H1 (cell line): ENCODE results near the gene INVS. TPM values are rescaled to one million over a fixed set of nuclear protein-coding genes. Genes with fewer than 3 reads are reported as not detected.

Source experiments
- CTCF ChIA-PET: fragments of 300-600 bp; sonication (Branson Sonifier 250); formaldehyde crosslinking; loops from one replicate; lab custom pipeline; 2021; ENCODE audit not compliant: partially characterized antibody; lab: Charles Lee
- POLR2A ChIA-PET: fragments of 300-600 bp; sonication (Branson Sonifier 250); formaldehyde crosslinking; loops from one replicate; lab custom pipeline; 2021; ENCODE audit warnings: inconsistent platforms; ENCODE audit not compliant: partially characterized antibody; lab: Charles Lee
- DNase-seq, 2 experiments: peaks; one replicate each; pipeline versions ENCODE4 v3.0.0 to v3.0.0-alpha.2; 2010 to 2022; ENCODE audit warnings: low spot score in 2 of 2, low read depth in 1 of 2, mixed read lengths in 1 of 2
- FAIRE-seq: peaks from 2 replicates; lab custom pipeline; 2011; peaks lifted over from hg19 to GRCh38; lab: Jason Lieb, UNC
- H2AFZ ChIP-seq: 2 replicates; pipeline ENCODE4 v1.8.1; 2012; ENCODE audit warnings: low read length, inconsistent platforms
- H2AK5ac ChIP-seq: 2 replicates; pipeline ENCODE4 v1.6.1; 2013; ENCODE audit warnings: low read depth, low read length
- H2BK120ac ChIP-seq: replicated peaks from 2 replicates; pipeline ENCODE3; 2013; ENCODE audit warnings: low read depth, low read length, inconsistent platforms
- H2BK12ac ChIP-seq: 2 replicates; pipeline ENCODE4 v1.6.1; 2013; ENCODE audit warnings: low read depth, low read length
- H2BK15ac ChIP-seq: 2 replicates; pipeline ENCODE4 v1.6.1; 2013; ENCODE audit warnings: low read length
- H2BK20ac ChIP-seq: 2 replicates; pipeline ENCODE4 v1.6.1; 2013; ENCODE audit warnings: low read length
- H2BK5ac ChIP-seq: 2 replicates; pipeline ENCODE4 v1.6.1; 2013; ENCODE audit warnings: low read depth, low read length
- H3K14ac ChIP-seq: 2 replicates; pipeline ENCODE4 v1.6.1; 2013; ENCODE audit warnings: inconsistent platforms; ENCODE audit not compliant: insufficient read length
- H3K18ac ChIP-seq: 2 replicates; pipeline ENCODE4 v1.6.1; 2013; ENCODE audit warnings: low read length; ENCODE audit errors: extremely low read depth
- H3K23ac ChIP-seq: 2 replicates; pipeline ENCODE4 v1.6.1; 2013; ENCODE audit warnings: inconsistent platforms; ENCODE audit not compliant: insufficient read length
- H3K23me2 ChIP-seq: 2 replicates; pipeline ENCODE4 v1.6.1; 2013; ENCODE audit warnings: low read depth, low read length
- H3K27ac ChIP-seq: 2 replicates; pipeline ENCODE4 v1.6.1; 2011; ENCODE audit warnings: low read depth, low read length, inconsistent platforms
- H3K27me3 ChIP-seq, 4 experiments: replicated peaks in 1 of 4; 1 replicate in 1 of 4; 2 replicates in 3 of 4; pipeline versions ENCODE4 v1.6.1 to v1.8.1; 2011 to 2013; ENCODE audit warnings: low read length in 3 of 4, mild to moderate bottlenecking in 3 of 4, inconsistent platforms in 2 of 4, mixed read lengths in 2 of 4, moderate library complexity in 1 of 4; ENCODE audit not compliant: control insufficient read depth in 3 of 4, insufficient read depth in 3 of 4; ENCODE audit errors: extremely low read depth in 1 of 4
- H3K36me3 ChIP-seq, 4 experiments: 2 replicates each; pipeline versions ENCODE4 v1.6.1 to v1.8.1; 2011 to 2013; ENCODE audit warnings: mild to moderate bottlenecking in 4 of 4, low read length in 3 of 4, moderate library complexity in 2 of 4, control low read depth in 1 of 4, inconsistent platforms in 1 of 4; ENCODE audit not compliant: insufficient read depth in 4 of 4, control insufficient read depth in 2 of 4
- H3K4ac ChIP-seq: replicated peaks from 2 replicates; pipeline ENCODE3; 2013; ENCODE audit warnings: low read length, low read depth, mixed read lengths, inconsistent platforms; ENCODE audit not compliant: insufficient read length
- H3K4me1 ChIP-seq, 4 experiments: replicated peaks in 1 of 4; 1 replicate in 1 of 4; 2 replicates in 3 of 4; pipeline versions ENCODE4 v1.6.1 to v1.8.1; 2011 to 2013; ENCODE audit warnings: low read length in 3 of 4, inconsistent platforms in 2 of 4, mixed read lengths in 1 of 4; ENCODE audit not compliant: insufficient read depth in 4 of 4, control insufficient read depth in 3 of 4
- H3K4me2 ChIP-seq, 2 experiments: 2 replicates each; pipeline versions ENCODE4 v1.6.1 to v1.8.1; 2011 to 2013; ENCODE audit warnings: low read depth in 2 of 2, low read length in 2 of 2, control low read depth in 1 of 2, inconsistent platforms in 1 of 2, mild to moderate bottlenecking in 1 of 2; ENCODE audit not compliant: insufficient read depth in 1 of 2
- H3K4me3 ChIP-seq, 4 experiments: fragments of 200-600, 300-600 bp in 1 of 4; sonication (generic), shearing (Covaris generic), sonication (Bioruptor Twin) in 1 of 4; 2 replicates each; pipeline versions ENCODE4 v1.5.1 to v1.8.1; 2011 to 2016; ENCODE audit warnings: low read length in 4 of 4, low read depth in 3 of 4, control low read depth in 2 of 4, inconsistent platforms in 2 of 4, mild to moderate bottlenecking in 2 of 4, mixed read lengths in 1 of 4, moderate library complexity in 1 of 4; ENCODE audit not compliant: insufficient read depth in 2 of 4; ENCODE audit errors: extremely low read depth in 1 of 4
- H3K56ac ChIP-seq: replicated peaks from 2 replicates; pipeline ENCODE3; 2013; ENCODE audit warnings: low read depth, mild to moderate bottlenecking, mixed read lengths, low read length, inconsistent platforms; ENCODE audit not compliant: insufficient read length
- H3K79me1 ChIP-seq: 2 replicates; pipeline ENCODE4 v1.6.1; 2013; ENCODE audit warnings: low read depth, low read length, control low read depth
- H3K79me2 ChIP-seq, 2 experiments: 2 replicates each; pipeline versions ENCODE4 v1.6.1 to v1.8.1; 2012 to 2013; ENCODE audit warnings: low read length in 2 of 2, mild to moderate bottlenecking in 2 of 2, inconsistent platforms in 1 of 2; ENCODE audit not compliant: insufficient read depth in 2 of 2, control insufficient read depth in 1 of 2
- H3K9ac ChIP-seq, 4 experiments: replicated peaks in 1 of 4; 1 replicate in 1 of 4; 2 replicates in 3 of 4; pipeline versions ENCODE4 v1.6.1 to v1.8.1; 2011 to 2013; ENCODE audit warnings: low read depth in 3 of 4, low read length in 3 of 4, control low read depth in 2 of 4, mild to moderate bottlenecking in 2 of 4, moderate library complexity in 2 of 4, inconsistent platforms in 1 of 4; ENCODE audit errors: extremely low read depth in 1 of 4
- H3K9me3 ChIP-seq, 2 experiments: 2 replicates each; pipeline versions ENCODE4 v1.6.1 to v1.8.1; 2012 to 2013; ENCODE audit warnings: mild to moderate bottlenecking in 2 of 2, moderate library complexity in 2 of 2, control low read depth in 1 of 2, inconsistent platforms in 1 of 2, low read depth in 1 of 2, low read length in 1 of 2, mixed read lengths in 1 of 2; ENCODE audit not compliant: insufficient read depth in 2 of 2
- H4K20me1 ChIP-seq, 2 experiments: replicated peaks in 1 of 2; 2 replicates each; pipeline versions ENCODE3 to v1.8.1; 2011 to 2013; ENCODE audit warnings: inconsistent platforms in 2 of 2, low read length in 2 of 2, mild to moderate bottlenecking in 1 of 2; ENCODE audit not compliant: insufficient read depth in 2 of 2, control insufficient read depth in 1 of 2
- H4K5ac ChIP-seq: 2 replicates; pipeline ENCODE4 v1.6.1; 2013; ENCODE audit warnings: low read length, low read depth, mixed read lengths, inconsistent platforms; ENCODE audit not compliant: insufficient read length
- H4K8ac ChIP-seq: 2 replicates; pipeline ENCODE4 v1.8.0; 2013; ENCODE audit warnings: mild to moderate bottlenecking, moderate library complexity, low read length, inconsistent platforms; ENCODE audit not compliant: insufficient read depth; ENCODE audit errors: extremely low read depth
- H4K91ac ChIP-seq: replicated peaks from 2 replicates; pipeline ENCODE3; 2013; ENCODE audit warnings: low read length, mixed read lengths, inconsistent platforms; ENCODE audit not compliant: insufficient read length
- CHD2 ChIP-seq: IDR thresholded peaks from 2 replicates; pipeline ENCODE4 v1.6.1; 2012; ENCODE audit warnings: low read length, improper control_type of control experiment
- CREB1 ChIP-seq: IDR thresholded peaks from 2 replicates; pipeline ENCODE4 v1.6.1; 2012; ENCODE audit warnings: inconsistent platforms
- JUND ChIP-seq: IDR thresholded peaks from 2 replicates; pipeline ENCODE4 v1.6.1; 2011; ENCODE audit warnings: mild to moderate bottlenecking, improper control_type of control experiment, low read length
- MAFK ChIP-seq: IDR thresholded peaks from 2 replicates; pipeline ENCODE4 v1.6.1; 2012; ENCODE audit warnings: low read depth, mild to moderate bottlenecking, improper control_type of control experiment, low read length
- NANOG ChIP-seq: IDR thresholded peaks from 2 replicates; pipeline ENCODE4 v1.6.1; 2011; ENCODE audit warnings: low read length, low read depth, mild to moderate bottlenecking, inconsistent platforms; ENCODE audit not compliant: insufficient read depth, poor library complexity, severe bottlenecking
- PHF8 ChIP-seq: fragments of 200-600 bp; sonication (generic); conservative IDR thresholded peaks from 2 replicates; pipeline ENCODE4 v1.7.1; 2012; ENCODE audit warnings: low read depth, mild to moderate bottlenecking, inconsistent platforms, low read length, moderate library complexity
- POLR2A ChIP-seq, 2 experiments: IDR thresholded peaks; 1 replicate in 1 of 2; 2 replicates in 1 of 2; pipeline ENCODE4 v1.6.1; 2011; ENCODE audit warnings: low read depth in 2 of 2, low read length in 2 of 2, mild to moderate bottlenecking in 2 of 2; ENCODE audit errors: control extremely low read depth in 1 of 2
- POU5F1 ChIP-seq: IDR thresholded peaks from 2 replicates; pipeline ENCODE4 v1.6.1; 2011; ENCODE audit warnings: low read depth, mild to moderate bottlenecking, low read length, moderate library complexity
- SP1 ChIP-seq: IDR thresholded peaks from 2 replicates; pipeline ENCODE4 v1.6.1; 2011; ENCODE audit warnings: low read depth, low read length
- SUZ12 ChIP-seq: fragments of 200-600 bp; sonication (generic); IDR thresholded peaks from 2 replicates; pipeline ENCODE4 v1.6.1; 2012; ENCODE audit warnings: mild to moderate bottlenecking, inconsistent platforms, low read length, moderate library complexity, mixed read lengths
- ZNF274 ChIP-seq: IDR thresholded peaks from 2 replicates; pipeline ENCODE4 v1.7.0; 2012; ENCODE audit warnings: low read length, borderline replicate concordance; ENCODE audit errors: extremely low read depth
- WGBS, 2 experiments: shearing (Covaris generic) in 1 of 2; methylation state at CpG; one replicate each; pipeline versions ENCODE4 v1.1.6 to v1.1.7; 2013 to 2015; ENCODE audit warnings: low lambda C conversion rate in 2 of 2, mixed read lengths in 2 of 2, inconsistent platforms in 1 of 2, low coverage in 1 of 2, missing lambda C conversion rate in 1 of 2; ENCODE audit not compliant: insufficient replicate concordance in 2 of 2, insufficient coverage in 1 of 2, insufficient read length in 1 of 2; ENCODE audit errors: extremely low coverage in 1 of 2, missing lambda C conversion rate in 1 of 2; 5-methylcytosine and 5-hydroxymethylcytosine counted together
- polyA plus RNA-seq, 7 experiments: library from polyadenylated mRNA; depleted of rRNA in 3 of 7; stranded (reverse) in 5 of 7; unstranded in 2 of 7; fragments of >200 nt in 5 of 7; fragments of 200-250 nt in 2 of 7; gene quantifications; 1 replicate in 5 of 7; 2 replicates in 1 of 7; 4 replicates in 1 of 7; pipeline versions ENCODE4 v1.2.1 to v1.2.3, GENCODE V29; 2011 to 2013; ENCODE audit warnings: missing spikeins in 2 of 7, mixed read lengths in 2 of 7
- total RNA-seq: library from RNA; stranded (reverse); fragmentation: NEBNext Ultra II Directional; extraction: Animal tissue kit (Norgen Biotek cat#: 25700); gene quantifications from 2 replicates; pipeline ENCODE4 v1.2.1, GENCODE V29; 2021
- TF ChIP-seq, protein P1 (sequence below), 3 experiments: IDR thresholded peaks; 1 replicate in 2 of 3; 2 replicates in 1 of 3; pipeline versions ENCODE4 v1.5.1 to v1.6.1; 2011; ENCODE audit warnings: low read length in 3 of 3, mild to moderate bottlenecking in 3 of 3, inconsistent platforms in 2 of 3, low read depth in 1 of 3, moderate library complexity in 1 of 3; ENCODE audit not compliant: insufficient read depth in 1 of 3; ENCODE audit errors: control extremely low read depth in 1 of 3

INVS gene
- total and polyA plus RNA-seq, 2 of the 8 experiments (the other 6 are each of a cell fraction or from before 2014, with no cell fraction given) = 4.1 to 6.9 TPM

GRCh38 chr9:100120286-100120685, 21.2 kb downstream of the INVS start:
- no peak overlapping the region for H3K4ac ChIP-seq
- no peak overlapping the region for H3K23ac ChIP-seq
- H4K8ac ChIP-seq = no peak overlapping the region
- POLR2A ChIA-PET = no interaction called here
- H2BK20ac ChIP-seq = no peak overlapping the region
- H3K14ac ChIP-seq = no peak overlapping the region
- DNase-seq = no peak
- H3K9me3 ChIP-seq = no peaks in the 10 kb centered on the region
- TF ChIP-seq, protein P1, sequence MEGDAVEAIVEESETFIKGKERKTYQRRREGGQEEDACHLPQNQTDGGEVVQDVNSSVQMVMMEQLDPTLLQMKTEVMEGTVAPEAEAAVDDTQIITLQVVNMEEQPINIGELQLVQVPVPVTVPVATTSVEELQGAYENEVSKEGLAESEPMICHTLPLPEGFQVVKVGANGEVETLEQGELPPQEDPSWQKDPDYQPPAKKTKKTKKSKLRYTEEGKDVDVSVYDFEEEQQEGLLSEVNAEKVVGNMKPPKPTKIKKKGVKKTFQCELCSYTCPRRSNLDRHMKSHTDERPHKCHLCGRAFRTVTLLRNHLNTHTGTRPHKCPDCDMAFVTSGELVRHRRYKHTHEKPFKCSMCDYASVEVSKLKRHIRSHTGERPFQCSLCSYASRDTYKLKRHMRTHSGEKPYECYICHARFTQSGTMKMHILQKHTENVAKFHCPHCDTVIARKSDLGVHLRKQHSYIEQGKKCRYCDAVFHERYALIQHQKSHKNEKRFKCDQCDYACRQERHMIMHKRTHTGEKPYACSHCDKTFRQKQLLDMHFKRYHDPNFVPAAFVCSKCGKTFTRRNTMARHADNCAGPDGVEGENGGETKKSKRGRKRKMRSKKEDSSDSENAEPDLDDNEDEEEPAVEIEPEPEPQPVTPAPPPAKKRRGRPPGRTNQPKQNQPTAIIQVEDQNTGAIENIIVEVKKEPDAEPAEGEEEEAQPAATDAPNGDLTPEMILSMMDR (IDR thresholded peaks at IDR 0.05; ENCODE audit: control extremely low read depth in 1 of 3, insufficient read depth in 1 of 3, low read depth in 1 of 3, low read length in 3 of 3) = no peak
- TF ChIP-seq ZNF274 (no peak), POLR2A (IDR thresholded peaks at IDR 0.05; ENCODE audit: control extremely low read depth in 1 of 2, low read depth in 2 of 2, low read length in 2 of 2) (no peak), NANOG (no peak), MAFK (no peak), POU5F1 (no peak), CREB1 (no peak), JUND (no peak), SP1 (no peak), SUZ12 (no peak), CHD2 (no peak), PHF8 (no peak)
- TF ChIP-seq, all 59 proteins: peak for 0
- no peaks in the 10 kb centered on the region for H3K79me2 ChIP-seq
- no peak overlapping the region for H2BK15ac ChIP-seq
- no peaks in the 10 kb centered on the region for H3K79me1 ChIP-seq
- CTCF ChIA-PET = interaction anchor here (0.7 to 1.5 kb wide), 2 partner anchors 10 to 57 kb away, joined by 3 read pairs; no protein-coding TSS in a partner anchor
- H3K4me1 ChIP-seq = no peaks in the 10 kb centered on the region
- 85% methylated on average over 2 of the region's 2 CpGs; no CpG with 5 or more reads in 1 of the 2 experiments for WGBS, 2 experiments
- H3K56ac ChIP-seq = no peak overlapping the region
- H4K91ac ChIP-seq = no peak overlapping the region
- H3K27ac ChIP-seq = no peak overlapping the region
- H3K27me3 ChIP-seq = no peaks in the 10 kb centered on the region
- no peak overlapping the region for H2BK120ac ChIP-seq
- no peak overlapping the region for H3K4me3 ChIP-seq
- H2AK5ac ChIP-seq = no peak overlapping the region
- no peak overlapping the region for H4K5ac ChIP-seq
- no peak overlapping the region for H3K18ac ChIP-seq
- no peak overlapping the region for H3K4me2 ChIP-seq
- no peaks in the 10 kb centered on the region for H3K36me3 ChIP-seq
- FAIRE-seq = no peak
- no peaks in the 10 kb centered on the region for H3K23me2 ChIP-seq
- no peak overlapping the region for H2BK12ac ChIP-seq
- H4K20me1 ChIP-seq = no peaks in the 10 kb centered on the region
- no peak overlapping the region for H2AFZ ChIP-seq
- H3K9ac ChIP-seq = no peak overlapping the region
- H2BK5ac ChIP-seq = no peak overlapping the region
